A549 (cell line): Measurements from ENCODE around the gene KCTD20. TPM values are rescaled to one million over a fixed set of nuclear protein-coding genes. Genes with fewer than 3 reads are reported as not detected.

Experiments
- ATAC-seq, 2 experiments: fragments of 200-7000 bp in 1 of 2; fragments of >200 bp in 1 of 2; cut with Nextera tagmentation in 1 of 2; cut with Tn5 transposase in 1 of 2; 3 replicates each; pipeline versions ENCODE4 v1.8.0 to v1.9.1; 2018 to 2020; ENCODE audit warnings: mild to moderate bottlenecking in 1 of 2, moderate library complexity in 1 of 2
- CTCF ChIA-PET: fragments of 300-600 bp; sonication (Branson Sonifier 250); formaldehyde crosslinking; extraction: SDS; loops from one replicate; lab custom pipeline; 2021; ENCODE audit warnings: antibody characterized with exemption, inconsistent platforms; lab: Yijun Ruan, JAX
- POLR2A ChIA-PET: fragments of 350-600 bp; formaldehyde crosslinking; extraction: SDS; loops from one replicate; lab custom pipeline; 2021; ENCODE audit warnings: antibody characterized with exemption, inconsistent platforms; lab: Yijun Ruan, JAX
- DNase-seq, 2 experiments: peaks; one replicate each; pipeline versions ENCODE4 v3.0.0 to v3.0.0-alpha.2; 2011 to 2016; ENCODE audit warnings: low read depth in 1 of 2, low spot score in 1 of 2
- FAIRE-seq: peaks from 2 replicates; lab custom pipeline; 2011; peaks lifted over from hg19 to GRCh38; lab: Jason Lieb, UNC
- H3K27ac ChIP-seq, 2 experiments: fragments of >200 bp; sonication (Bioruptor Twin); formaldehyde crosslinking; 3 replicates each; pipeline ENCODE4 v1.5.1; 2016 to 2017
- H3K4me1 ChIP-seq: fragments of >200 bp; sonication (Bioruptor Twin); formaldehyde crosslinking; 3 replicates; pipeline ENCODE4 v1.6.1; 2016
- H3K4me2 ChIP-seq: fragments of >200 bp; sonication (Bioruptor Twin); formaldehyde crosslinking; 3 replicates; pipeline ENCODE4 v1.6.1; 2016
- H3K4me3 ChIP-seq: fragments of >200 bp; sonication (Bioruptor Twin); formaldehyde crosslinking; 3 replicates; pipeline ENCODE4 v1.5.1; 2016
- H3K9me3 ChIP-seq: fragments of >200 bp; sonication (Bioruptor Twin); formaldehyde crosslinking; 3 replicates; pipeline ENCODE4 v1.6.1; 2016
- CHD4 ChIP-seq: fragments of 200-600 bp; sonication (generic); IDR thresholded peaks from 2 replicates; pipeline ENCODE4 v1.6.1; 2016; ENCODE audit warnings: antibody characterized with exemption, mild to moderate bottlenecking, borderline replicate concordance
- ESRRA ChIP-seq: fragments of 150-350 bp; IDR thresholded peaks from 2 replicates; pipeline ENCODE4 v1.6.1; 2014; ENCODE audit warnings: mild to moderate bottlenecking, low read length, borderline replicate concordance
- FOSB ChIP-seq: fragments of 250-450 bp; sonication (Bioruptor Pico); IDR thresholded peaks from 2 replicates; pipeline ENCODE4 v1.5.0; 2020; ENCODE audit warnings: mild to moderate bottlenecking, moderate library complexity
- FOSL2 ChIP-seq, 2 experiments: fragments of 450-650 bp in 1 of 2; fragments of >200 bp in 1 of 2; sonication (Bioruptor Twin) in 1 of 2; formaldehyde crosslinking; IDR thresholded peaks; 2 replicates each; pipeline versions ENCODE4 v1.5.0 to v1.6.1; 2016 to 2020; ENCODE audit warnings: mild to moderate bottlenecking in 1 of 2, moderate library complexity in 1 of 2
- FOXS1 ChIP-seq: fragments of 250-450 bp; sonication (Bioruptor Pico); IDR thresholded peaks from 2 replicates; pipeline ENCODE4 v1.5.0; 2020; ENCODE audit warnings: mild to moderate bottlenecking, moderate library complexity
- GATA3 ChIP-seq: IDR thresholded peaks from 2 replicates; pipeline ENCODE4 v1.6.1; 2012; ENCODE audit warnings: borderline replicate concordance
- HEYL ChIP-seq: fragments of 250-450 bp; sonication (Bioruptor Pico); IDR thresholded peaks from 2 replicates; pipeline ENCODE4 v1.8.0; 2021; ENCODE audit warnings: mild to moderate bottlenecking, moderate library complexity
- HOXB13 ChIP-seq: fragments of 250-450 bp; sonication (Bioruptor Pico); IDR thresholded peaks from 2 replicates; pipeline ENCODE4 v1.5.0; 2020; ENCODE audit warnings: low read depth, mild to moderate bottlenecking, moderate library complexity
- JUNB ChIP-seq: fragments of >200 bp; sonication (Bioruptor Twin); formaldehyde crosslinking; IDR thresholded peaks from 2 replicates; pipeline ENCODE4 v1.6.1; 2016
- KDM1A ChIP-seq: fragments of 200-600 bp; sonication (generic); IDR thresholded peaks from 2 replicates; pipeline ENCODE4 v1.6.1; 2016; ENCODE audit warnings: low read depth, mild to moderate bottlenecking
- KDM5A ChIP-seq: fragments of 200-600 bp; sonication (generic); IDR thresholded peaks from 2 replicates; pipeline ENCODE4 v1.6.1; 2016; ENCODE audit warnings: antibody characterized with exemption, mild to moderate bottlenecking
- MAFK ChIP-seq: fragments of 450-650 bp; IDR thresholded peaks from 2 replicates; pipeline ENCODE4 v1.6.1; 2014; ENCODE audit not compliant: partially characterized antibody
- NFE2L2 ChIP-seq: fragments of 150-350 bp; conservative IDR thresholded peaks from 2 replicates; pipeline ENCODE4 v1.6.1; 2014; ENCODE audit warnings: low read length
- NR3C1 ChIP-seq: fragments of >200 bp; sonication (Bioruptor Twin); formaldehyde crosslinking; IDR thresholded peaks from 3 replicates; pipeline ENCODE4 v1.6.1; 2017
- POLR2AphosphoS2 ChIP-seq: conservative IDR thresholded peaks from 2 replicates; pipeline ENCODE4 v1.6.1; 2012; ENCODE audit warnings: low read length, improper control_type of control experiment, inconsistent platforms
- RAD21 ChIP-seq, 2 experiments: fragments of >200 bp in 1 of 2; sonication (Bioruptor Twin) in 1 of 2; formaldehyde crosslinking in 1 of 2; IDR thresholded peaks in 1 of 2; conservative IDR thresholded peaks in 1 of 2; 2 replicates in 1 of 2; 3 replicates in 1 of 2; pipeline ENCODE4 v1.6.1; 2012 to 2018; ENCODE audit warnings: inconsistent platforms in 1 of 2
- SMC3 ChIP-seq: fragments of >200 bp; sonication (Bioruptor Twin); formaldehyde crosslinking; IDR thresholded peaks from 3 replicates; pipeline ENCODE4 v1.6.1; 2018; ENCODE audit warnings: inconsistent platforms
- SREBF2 ChIP-seq: fragments of 450-650 bp; IDR thresholded peaks from 2 replicates; pipeline ENCODE4 v1.6.1; 2014; ENCODE audit warnings: mild to moderate bottlenecking, moderate library complexity
- TP53 ChIP-seq: fragments of 250-450 bp; sonication (Bioruptor Pico); IDR thresholded peaks from 2 replicates; pipeline ENCODE4 v1.5.0; 2021; ENCODE audit warnings: mild to moderate bottlenecking, moderate library complexity
- ZC3H11A ChIP-seq: fragments of 450-650 bp; IDR thresholded peaks from 2 replicates; pipeline ENCODE4 v1.6.1; 2014; ENCODE audit warnings: antibody characterized with exemption, mild to moderate bottlenecking
- ZNF302 ChIP-seq: fragments of 250-450 bp; sonication (Bioruptor Pico); IDR thresholded peaks from 2 replicates; pipeline ENCODE4 v1.9.0; 2021; ENCODE audit warnings: inconsistent platforms, mild to moderate bottlenecking, moderate library complexity
- ZSCAN20 ChIP-seq: fragments of 250-450 bp; sonication (Bioruptor Pico); IDR thresholded peaks from 2 replicates; pipeline ENCODE4 v1.8.0; 2022; ENCODE audit warnings: mild to moderate bottlenecking, moderate library complexity
- WGBS: methylation state at CpG from one replicate; pipeline ENCODE4 v1.1.6; 2017; ENCODE audit errors: missing lambda C conversion rate; 5-methylcytosine and 5-hydroxymethylcytosine counted together
- polyA plus RNA-seq, 4 experiments: library from polyadenylated mRNA; depleted of rRNA in 3 of 4; stranded (reverse); fragments of >200 nt; fragmentation: RNase III in 1 of 4; extraction: RNeasy Plus Mini Kit Qiagen cat#74134 plus additional on column Dnase treatment in 1 of 4; gene quantifications; 2 replicates in 3 of 4; 3 replicates in 1 of 4; pipeline ENCODE4 v1.2.3, GENCODE V29; 2011 to 2017
- TF ChIP-seq, protein P1 (sequence below): IDR thresholded peaks from 2 replicates; pipeline ENCODE4 v1.6.1; 2012; ENCODE audit warnings: low read depth, borderline replicate concordance
- TF ChIP-seq, protein P2 (sequence below): fragments of >200 bp; sonication (Bioruptor Twin); formaldehyde crosslinking; IDR thresholded peaks from 2 replicates; pipeline ENCODE4 v1.6.1; 2016
- TF ChIP-seq, protein P3 (sequence below): fragments of >200 bp; sonication (Bioruptor Twin); formaldehyde crosslinking; IDR thresholded peaks from 3 replicates; pipeline ENCODE4 v1.6.1; 2016
- TF ChIP-seq, protein P4 (sequence below): fragments of 150-350 bp; IDR thresholded peaks from 2 replicates; pipeline ENCODE4 v1.6.1; 2014; ENCODE audit warnings: low read depth, mild to moderate bottlenecking, low read length
- TF ChIP-seq, protein P5 (sequence below): fragments of 200-600 bp; sonication (generic); IDR thresholded peaks from 2 replicates; pipeline ENCODE4 v1.6.1; 2016; ENCODE audit warnings: antibody characterized with exemption, mild to moderate bottlenecking, moderate library complexity

Gene KCTD20
- polyA plus RNA-seq, 2 of the 4 experiments (the other 2 are of a cell fraction): 16.8 to 48.2 TPM

DNA sequence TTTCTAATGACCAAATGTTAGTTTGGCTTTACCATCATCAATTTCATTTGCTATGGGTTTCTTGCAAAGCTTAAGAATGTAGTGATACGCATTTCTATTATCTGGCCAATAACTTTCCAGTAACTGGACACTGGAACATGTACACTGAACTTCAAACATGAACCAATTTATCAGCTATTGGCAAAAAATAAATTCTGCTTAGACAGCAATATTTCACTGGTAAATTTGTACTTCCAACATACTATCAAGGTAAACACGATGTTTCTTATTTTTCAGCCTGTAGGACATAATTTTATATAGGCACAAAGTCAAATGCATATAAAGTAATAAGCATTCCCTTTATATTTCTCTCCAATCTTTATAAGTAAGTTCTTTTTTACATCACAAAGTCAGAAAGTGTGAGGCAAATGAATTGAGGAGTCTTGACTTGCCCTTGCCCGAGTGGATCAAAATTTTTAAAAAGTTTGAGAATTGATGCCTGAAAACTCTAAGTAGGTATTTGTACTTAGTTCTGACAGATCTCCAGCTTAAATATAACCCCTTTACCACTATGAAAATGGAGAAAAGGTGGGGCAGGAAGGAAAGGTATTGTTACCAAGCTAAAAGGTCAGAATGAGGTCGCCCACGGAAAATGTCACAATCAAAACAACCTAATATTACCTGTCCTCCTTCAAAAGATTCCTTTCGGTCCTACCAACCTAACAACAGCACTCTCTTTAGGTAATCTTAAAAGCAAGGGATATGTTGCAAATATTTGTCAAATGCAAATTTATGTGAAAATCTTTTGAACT, 63.1 kb downstream of the KCTD20 start:
- no peak for ATAC-seq
- Histone ChIP-seq H3K4me3 (no peak overlapping the region), H3K27ac (no peak overlapping the region), H3K4me2 (no peak overlapping the region)
- ChIA-PET POLR2A (no interaction called here), CTCF (interaction anchor here (1.4 kb wide), 1 partner anchor 11 kb away, joined by 3 read pairs; no protein-coding TSS in a partner anchor)
- TF ChIP-seq, protein P1, sequence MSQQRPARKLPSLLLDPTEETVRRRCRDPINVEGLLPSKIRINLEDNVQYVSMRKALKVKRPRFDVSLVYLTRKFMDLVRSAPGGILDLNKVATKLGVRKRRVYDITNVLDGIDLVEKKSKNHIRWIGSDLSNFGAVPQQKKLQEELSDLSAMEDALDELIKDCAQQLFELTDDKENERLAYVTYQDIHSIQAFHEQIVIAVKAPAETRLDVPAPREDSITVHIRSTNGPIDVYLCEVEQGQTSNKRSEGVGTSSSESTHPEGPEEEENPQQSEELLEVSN: no peak
- peak; percentile 85 for TF ChIP-seq MAFK
- TF ChIP-seq, all 56 proteins: peak for 1
- H3K9me3 ChIP-seq: no peaks in the 10 kb centered on the region
- whole genome bisulfite sequencing: 80% methylated on average over 6 of the region's 6 CpGs
- H3K4me1 ChIP-seq: no peaks in the 10 kb centered on the region
- DNase-seq: no peak
- no peak for FAIRE-seq

DNA sequence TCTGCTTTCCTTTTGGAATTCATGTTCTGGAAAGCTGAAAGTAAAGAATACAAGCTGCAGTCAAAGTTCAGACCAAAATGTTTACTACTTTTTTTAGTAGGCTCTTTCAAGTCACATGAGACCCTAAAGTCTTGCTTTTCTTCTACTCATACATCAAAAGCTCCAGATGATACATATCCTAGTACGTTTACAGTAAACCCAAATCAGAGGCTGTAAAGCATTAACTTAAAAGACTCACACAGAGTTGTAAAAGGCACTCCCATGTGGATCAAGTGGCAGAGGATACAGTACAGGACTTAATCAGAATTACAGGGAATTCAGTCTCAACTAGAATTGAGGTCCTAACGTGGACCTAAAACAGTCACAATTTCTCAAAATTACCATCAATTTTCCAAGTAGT, 63.8 kb downstream of the KCTD20 start:
- Histone ChIP-seq H3K4me1 (no peaks in the 10 kb centered on the region), H3K4me2 (no peak overlapping the region), H3K9me3 (no peaks in the 10 kb centered on the region), H3K27ac (no peak overlapping the region), H3K4me3 (no peak overlapping the region)
- ChIA-PET POLR2A (no interaction called here), CTCF (interaction anchor here (1.4 kb wide), 1 partner anchor 11 kb away, joined by 3 read pairs; no protein-coding TSS in a partner anchor)
- FAIRE-seq (no peak), ATAC-seq (no peak), DNase-seq (no peak)
- TF ChIP-seq NFE2L2 (no peak), HOXB13 (no peak), SREBF2 (no peak), POLR2AphosphoS2 (no peak), FOSB (CRISPR knock-in tag) (no peak), CHD4 (no peak), KDM1A (no peak), ZSCAN20 (CRISPR knock-in tag) (no peak), ZC3H11A (no peak), ESRRA (no peak), HEYL (CRISPR knock-in tag) (no peak), SMC3 (no peak)
- TF ChIP-seq, protein P2, sequence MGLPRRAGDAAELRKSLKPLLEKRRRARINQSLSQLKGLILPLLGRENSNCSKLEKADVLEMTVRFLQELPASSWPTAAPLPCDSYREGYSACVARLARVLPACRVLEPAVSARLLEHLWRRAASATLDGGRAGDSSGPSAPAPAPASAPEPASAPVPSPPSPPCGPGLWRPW: no peak
- TF ChIP-seq, protein P3, sequence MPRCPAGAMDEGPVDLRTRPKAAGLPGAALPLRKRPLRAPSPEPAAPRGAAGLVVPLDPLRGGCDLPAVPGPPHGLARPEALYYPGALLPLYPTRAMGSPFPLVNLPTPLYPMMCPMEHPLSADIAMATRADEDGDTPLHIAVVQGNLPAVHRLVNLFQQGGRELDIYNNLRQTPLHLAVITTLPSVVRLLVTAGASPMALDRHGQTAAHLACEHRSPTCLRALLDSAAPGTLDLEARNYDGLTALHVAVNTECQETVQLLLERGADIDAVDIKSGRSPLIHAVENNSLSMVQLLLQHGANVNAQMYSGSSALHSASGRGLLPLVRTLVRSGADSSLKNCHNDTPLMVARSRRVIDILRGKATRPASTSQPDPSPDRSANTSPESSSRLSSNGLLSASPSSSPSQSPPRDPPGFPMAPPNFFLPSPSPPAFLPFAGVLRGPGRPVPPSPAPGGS: no peak
- TF ChIP-seq, protein P4, sequence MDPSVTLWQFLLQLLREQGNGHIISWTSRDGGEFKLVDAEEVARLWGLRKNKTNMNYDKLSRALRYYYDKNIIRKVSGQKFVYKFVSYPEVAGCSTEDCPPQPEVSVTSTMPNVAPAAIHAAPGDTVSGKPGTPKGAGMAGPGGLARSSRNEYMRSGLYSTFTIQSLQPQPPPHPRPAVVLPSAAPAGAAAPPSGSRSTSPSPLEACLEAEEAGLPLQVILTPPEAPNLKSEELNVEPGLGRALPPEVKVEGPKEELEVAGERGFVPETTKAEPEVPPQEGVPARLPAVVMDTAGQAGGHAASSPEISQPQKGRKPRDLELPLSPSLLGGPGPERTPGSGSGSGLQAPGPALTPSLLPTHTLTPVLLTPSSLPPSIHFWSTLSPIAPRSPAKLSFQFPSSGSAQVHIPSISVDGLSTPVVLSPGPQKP: no peak
- WGBS: 82% methylated on average over 2 of the region's 2 CpGs

DNA sequence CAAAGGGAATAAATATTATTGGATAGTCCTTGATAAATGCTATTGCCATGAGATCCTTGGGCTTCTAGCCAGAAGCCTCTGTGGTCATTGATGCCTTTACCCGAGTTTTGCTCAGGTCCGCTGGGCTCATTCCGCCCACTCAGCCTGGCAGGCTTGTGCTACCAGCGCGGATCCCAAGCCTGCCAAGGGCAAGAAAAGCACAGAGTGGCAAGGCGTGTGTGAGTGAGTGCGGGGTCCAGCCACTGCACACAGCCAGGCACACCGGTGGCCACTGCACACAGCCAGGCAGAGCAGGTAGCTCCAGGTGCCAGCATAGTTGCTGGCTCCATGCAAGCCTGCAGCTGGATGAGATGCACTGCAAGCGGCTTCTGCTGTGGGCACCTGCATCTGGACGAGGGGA, 65.7 kb downstream of the KCTD20 start:
- no peak for DNase-seq
- ATAC-seq: no peak
- WGBS: 95% methylated on average over 6 of the region's 10 CpGs
- Histone ChIP-seq H3K4me1 (no peaks in the 10 kb centered on the region), H3K9me3 (no peaks in the 10 kb centered on the region), H3K27ac (no peak overlapping the region), H3K4me3 (no peak overlapping the region), H3K4me2 (no peak overlapping the region)
- ChIA-PET CTCF (interaction anchor here (0.5 kb wide), 1 partner anchor 29 kb away, joined by 3 read pairs; no protein-coding TSS in a partner anchor), POLR2A (no interaction called here)
- no peak for FAIRE-seq
- no peak for TF ChIP-seq NR3C1
- no peak for TF ChIP-seq SREBF2
- TF ChIP-seq FOXS1 (CRISPR knock-in tag): no peak
- TF ChIP-seq, protein P5, sequence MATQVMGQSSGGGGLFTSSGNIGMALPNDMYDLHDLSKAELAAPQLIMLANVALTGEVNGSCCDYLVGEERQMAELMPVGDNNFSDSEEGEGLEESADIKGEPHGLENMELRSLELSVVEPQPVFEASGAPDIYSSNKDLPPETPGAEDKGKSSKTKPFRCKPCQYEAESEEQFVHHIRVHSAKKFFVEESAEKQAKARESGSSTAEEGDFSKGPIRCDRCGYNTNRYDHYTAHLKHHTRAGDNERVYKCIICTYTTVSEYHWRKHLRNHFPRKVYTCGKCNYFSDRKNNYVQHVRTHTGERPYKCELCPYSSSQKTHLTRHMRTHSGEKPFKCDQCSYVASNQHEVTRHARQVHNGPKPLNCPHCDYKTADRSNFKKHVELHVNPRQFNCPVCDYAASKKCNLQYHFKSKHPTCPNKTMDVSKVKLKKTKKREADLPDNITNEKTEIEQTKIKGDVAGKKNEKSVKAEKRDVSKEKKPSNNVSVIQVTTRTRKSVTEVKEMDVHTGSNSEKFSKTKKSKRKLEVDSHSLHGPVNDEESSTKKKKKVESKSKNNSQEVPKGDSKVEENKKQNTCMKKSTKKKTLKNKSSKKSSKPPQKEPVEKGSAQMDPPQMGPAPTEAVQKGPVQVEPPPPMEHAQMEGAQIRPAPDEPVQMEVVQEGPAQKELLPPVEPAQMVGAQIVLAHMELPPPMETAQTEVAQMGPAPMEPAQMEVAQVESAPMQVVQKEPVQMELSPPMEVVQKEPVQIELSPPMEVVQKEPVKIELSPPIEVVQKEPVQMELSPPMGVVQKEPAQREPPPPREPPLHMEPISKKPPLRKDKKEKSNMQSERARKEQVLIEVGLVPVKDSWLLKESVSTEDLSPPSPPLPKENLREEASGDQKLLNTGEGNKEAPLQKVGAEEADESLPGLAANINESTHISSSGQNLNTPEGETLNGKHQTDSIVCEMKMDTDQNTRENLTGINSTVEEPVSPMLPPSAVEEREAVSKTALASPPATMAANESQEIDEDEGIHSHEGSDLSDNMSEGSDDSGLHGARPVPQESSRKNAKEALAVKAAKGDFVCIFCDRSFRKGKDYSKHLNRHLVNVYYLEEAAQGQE: no peak
- no peak for TF ChIP-seq TP53 (CRISPR knock-in tag)
- no peak for TF ChIP-seq HOXB13
- TF ChIP-seq JUNB: no peak
- no peak for TF ChIP-seq KDM5A
- no peak for TF ChIP-seq ZNF302
- TF ChIP-seq GATA3: no peak
- TF ChIP-seq FOSL2 (IDR thresholded peaks at IDR 0.05): no peak
- TF ChIP-seq FOSL2 (CRISPR knock-in tag; IDR thresholded peaks at IDR 0.05): no peak
- TF ChIP-seq RAD21 (conservative IDR thresholded peaks at IDR 0.05 in 1 of 2, IDR thresholded peaks at IDR 0.05 in 1 of 2): no peak
